Loucy (cell line): Measurements from ENCODE around the gene DRGX.

Source experiments
- H2AFZ ChIP-seq: fragments of 200-600 bp; sonication (generic); 2 replicates; pipeline ENCODE4 v1.6.0; 2016; ENCODE audit warnings: antibody characterized with exemption, mild to moderate bottlenecking, low read length, moderate library complexity
- H3F3A ChIP-seq: fragments of 200-600 bp; 2 replicates; pipeline ENCODE4 v1.6.0; 2016; ENCODE audit warnings: antibody characterized with exemption, low read depth, mild to moderate bottlenecking
- H3K27me3 ChIP-seq: fragments of 200-600 bp; sonication (generic); 2 replicates; pipeline ENCODE4 v1.6.1; 2014; ENCODE audit warnings: low read length, mild to moderate bottlenecking; ENCODE audit not compliant: insufficient read depth, poor library complexity, severe bottlenecking
- H3K36me3 ChIP-seq: fragments of 200-600 bp; sonication (generic); 2 replicates; pipeline ENCODE4 v1.6.1; 2016; ENCODE audit warnings: low read length; ENCODE audit not compliant: insufficient read depth
- H3K4me1 ChIP-seq: fragments of 200-600 bp; sonication (generic); 2 replicates; pipeline ENCODE4 v1.5.1; 2014; ENCODE audit warnings: low read length, mild to moderate bottlenecking; ENCODE audit not compliant: insufficient read depth, poor library complexity, severe bottlenecking
- H3K4me2 ChIP-seq: fragments of 200-600 bp; sonication (generic); 2 replicates; pipeline ENCODE4 v1.6.0; 2014; ENCODE audit warnings: antibody characterized with exemption, low read length, low read depth, mild to moderate bottlenecking; ENCODE audit not compliant: poor library complexity, severe bottlenecking
- H3K4me3 ChIP-seq: fragments of 200-600 bp; sonication (generic); 2 replicates; pipeline ENCODE4 v1.5.1; 2014; ENCODE audit warnings: low read length, mild to moderate bottlenecking, mixed read lengths; ENCODE audit not compliant: poor library complexity, severe bottlenecking
- H3K79me2 ChIP-seq: fragments of 200-600 bp; sonication (generic); 2 replicates; pipeline ENCODE4 v1.6.1; 2014; ENCODE audit warnings: low read length; ENCODE audit not compliant: insufficient read depth
- H3K9ac ChIP-seq: fragments of 200-600 bp; sonication (generic); 2 replicates; pipeline ENCODE4 v1.6.0; 2014; ENCODE audit warnings: mild to moderate bottlenecking, low read depth, low read length, moderate library complexity; ENCODE audit not compliant: poor library complexity, severe bottlenecking
- H3K9me2 ChIP-seq: fragments of 200-600 bp; sonication (generic); replicated peaks from 2 replicates; pipeline ENCODE4 v1.6.1; 2016; ENCODE audit warnings: low read depth, low read length, mixed read lengths
- H3K9me3 ChIP-seq: fragments of 200-600 bp; sonication (generic); 2 replicates; pipeline ENCODE4 v1.6.1; 2014; ENCODE audit warnings: mild to moderate bottlenecking, antibody characterized with exemption, low read length, low read depth; ENCODE audit not compliant: insufficient read depth
- H4K20me1 ChIP-seq: fragments of 200-600 bp; sonication (generic); 2 replicates; pipeline ENCODE4 v1.6.0; 2014; ENCODE audit warnings: antibody characterized with exemption, low read length, mild to moderate bottlenecking; ENCODE audit not compliant: insufficient read depth, poor library complexity, severe bottlenecking
- EZH2phosphoT487 ChIP-seq: fragments of 200-600 bp; IDR thresholded peaks from 2 replicates; pipeline ENCODE4 v1.6.1; 2018; ENCODE audit warnings: antibody characterized with exemption, mild to moderate bottlenecking, moderate library complexity, borderline replicate concordance
- TF ChIP-seq, protein P1 (sequence below): fragments of 200-600 bp; sonication (generic); conservative IDR thresholded peaks from 2 replicates; pipeline ENCODE4 v1.5.1; 2014; ENCODE audit warnings: mild to moderate bottlenecking, antibody characterized with exemption, low read length

The DRGX gene

GRCh38 chr10:49360271-49361177 lies 35.4 kb downstream of the DRGX start:
- Histone ChIP-seq H3K4me1 (no peaks in the 10 kb centered on the region), H3F3A (no peaks in the 10 kb centered on the region), H3K9me3 (no peaks in the 10 kb centered on the region), H3K36me3 (no peaks in the 10 kb centered on the region), H3K9me2 (no peaks in the 10 kb centered on the region), H3K4me2 (no peak overlapping the region), H3K27me3 (no peaks in the 10 kb centered on the region), H3K79me2 (no peaks in the 10 kb centered on the region), H4K20me1 (no peaks in the 10 kb centered on the region), H3K9ac (no peak overlapping the region), H2AFZ (no peak overlapping the region), H3K4me3 (no peak overlapping the region)
- TF ChIP-seq, protein P1, sequence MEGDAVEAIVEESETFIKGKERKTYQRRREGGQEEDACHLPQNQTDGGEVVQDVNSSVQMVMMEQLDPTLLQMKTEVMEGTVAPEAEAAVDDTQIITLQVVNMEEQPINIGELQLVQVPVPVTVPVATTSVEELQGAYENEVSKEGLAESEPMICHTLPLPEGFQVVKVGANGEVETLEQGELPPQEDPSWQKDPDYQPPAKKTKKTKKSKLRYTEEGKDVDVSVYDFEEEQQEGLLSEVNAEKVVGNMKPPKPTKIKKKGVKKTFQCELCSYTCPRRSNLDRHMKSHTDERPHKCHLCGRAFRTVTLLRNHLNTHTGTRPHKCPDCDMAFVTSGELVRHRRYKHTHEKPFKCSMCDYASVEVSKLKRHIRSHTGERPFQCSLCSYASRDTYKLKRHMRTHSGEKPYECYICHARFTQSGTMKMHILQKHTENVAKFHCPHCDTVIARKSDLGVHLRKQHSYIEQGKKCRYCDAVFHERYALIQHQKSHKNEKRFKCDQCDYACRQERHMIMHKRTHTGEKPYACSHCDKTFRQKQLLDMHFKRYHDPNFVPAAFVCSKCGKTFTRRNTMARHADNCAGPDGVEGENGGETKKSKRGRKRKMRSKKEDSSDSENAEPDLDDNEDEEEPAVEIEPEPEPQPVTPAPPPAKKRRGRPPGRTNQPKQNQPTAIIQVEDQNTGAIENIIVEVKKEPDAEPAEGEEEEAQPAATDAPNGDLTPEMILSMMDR = no peak
- TF ChIP-seq EZH2phosphoT487 = no peak

DNA sequence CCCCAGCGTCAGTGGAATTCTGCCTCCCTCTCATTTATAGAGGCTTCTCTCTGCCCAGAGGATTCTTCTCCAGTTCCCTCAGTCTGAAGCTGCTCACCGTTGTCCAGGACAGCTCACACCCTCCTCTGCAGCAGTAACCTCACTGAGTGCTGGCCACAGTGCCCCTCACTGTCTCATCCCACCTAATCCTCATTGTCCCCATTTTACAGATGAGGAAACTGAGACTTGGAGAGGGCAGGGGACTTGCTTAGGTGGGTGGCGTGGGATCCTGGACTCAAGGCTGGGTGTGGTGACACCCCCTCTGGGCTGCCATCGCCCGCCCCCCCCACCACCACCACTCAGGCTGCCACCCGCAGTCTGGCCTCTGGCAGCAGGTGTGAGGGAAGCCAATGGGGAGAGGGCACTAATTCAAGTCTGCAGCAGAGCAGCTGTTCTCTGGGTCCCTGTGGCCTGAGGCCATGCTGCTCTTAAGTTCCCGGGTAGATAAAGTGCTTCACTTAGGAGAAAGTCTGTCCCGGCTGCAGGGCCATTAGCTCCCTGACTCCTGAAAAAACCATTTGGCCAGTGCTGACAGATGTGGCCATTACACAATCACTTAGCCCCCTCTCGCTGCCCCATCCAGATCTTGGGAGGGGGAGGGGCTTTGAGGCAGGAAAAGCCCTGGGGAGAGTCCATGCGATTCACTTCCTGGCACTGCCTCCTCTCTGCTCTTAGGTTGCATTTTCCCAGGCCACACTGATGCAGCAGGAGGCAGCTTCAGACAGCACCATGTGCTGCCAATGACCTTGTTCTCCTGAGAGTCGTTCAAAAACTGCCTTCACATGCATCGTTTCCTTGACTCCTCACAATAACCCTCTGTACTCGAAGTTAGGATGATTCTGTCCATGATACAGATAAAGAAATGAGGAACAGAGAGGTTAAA lies 36.3 kb downstream of the DRGX start:
- H2AFZ ChIP-seq = no peak overlapping the region
- no peaks in the 10 kb centered on the region for H3K4me1 ChIP-seq
- no peak overlapping the region for H3K4me2 ChIP-seq
- no peaks in the 10 kb centered on the region for H4K20me1 ChIP-seq
- H3K79me2 ChIP-seq = no peaks in the 10 kb centered on the region
- no peaks in the 10 kb centered on the region for H3K27me3 ChIP-seq
- no peaks in the 10 kb centered on the region for H3F3A ChIP-seq
- H3K36me3 ChIP-seq = no peaks in the 10 kb centered on the region
- H3K4me3 ChIP-seq = no peak overlapping the region
- H3K9ac ChIP-seq = no peak overlapping the region
- H3K9me2 ChIP-seq = no peaks in the 10 kb centered on the region
- no peaks in the 10 kb centered on the region for H3K9me3 ChIP-seq
- TF ChIP-seq, protein P1 = no peak
- TF ChIP-seq EZH2phosphoT487 = no peak

DNA sequence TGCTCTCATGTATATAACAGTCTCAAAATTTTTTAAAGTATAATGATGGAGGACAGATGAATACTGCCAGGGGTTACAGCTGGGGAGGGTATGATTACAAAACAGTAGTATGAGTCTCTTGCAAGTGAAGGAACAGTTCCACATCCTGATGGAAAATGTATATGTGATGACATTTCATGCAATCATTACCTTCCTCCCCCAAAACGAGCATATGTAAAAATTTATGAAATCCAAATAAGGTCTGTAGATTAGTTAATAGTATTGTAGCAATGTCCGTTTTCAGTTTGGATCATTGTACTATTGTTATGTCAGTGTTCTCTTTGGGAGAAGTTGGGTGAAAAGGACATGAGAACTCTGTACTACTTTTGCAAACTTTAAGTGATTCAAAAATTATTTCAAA lies 38.0 kb downstream of the DRGX start:
- Histone ChIP-seq H3K79me2 (no peaks in the 10 kb centered on the region), H3K36me3 (no peaks in the 10 kb centered on the region), H3K4me3 (no peak overlapping the region), H4K20me1 (no peaks in the 10 kb centered on the region), H3K9ac (no peak overlapping the region), H3K4me2 (no peak overlapping the region), H3K27me3 (no peaks in the 10 kb centered on the region), H3K4me1 (no peaks in the 10 kb centered on the region), H3F3A (no peaks in the 10 kb centered on the region), H2AFZ (no peak overlapping the region), H3K9me2 (no peaks in the 10 kb centered on the region), H3K9me3 (no peaks in the 10 kb centered on the region)
- TF ChIP-seq EZH2phosphoT487 = no peak
- TF ChIP-seq, protein P1 = no peak
